GM21360 (cell line): ENCODE data around the gene LRRC71.
"Not testable (repeated sequence)": the region's sequence is repeated elsewhere in the genome, so short reads cannot be mapped to it uniquely, and the experiment has no call there.

Experiments used
- ATAC-seq: cut with Tn5 transposase; IDR thresholded peaks from one replicate; pipeline ENCODE4 v1.9.1; 2021; ENCODE audit warnings: mild to moderate bottlenecking, moderate library complexity; ENCODE audit not compliant: unreplicated experiment

The LRRC71 gene

GRCh38 chr1:156926695-156927094, 6.3 kb downstream of the LRRC71 start:
- ATAC-seq, result not testable (repeated sequence)

- ATAC-seq, result no peak
Measured at GRCh38 chr1:156927215-156928042, 7.0 kb downstream of the LRRC71 start.

GRCh38 chr1:156928043-156928602, 7.7 kb downstream of the LRRC71 start:
- no peak for ATAC-seq

- no peak for ATAC-seq
Measured at GRCh38 chr1:156929596-156930238, 9.3 kb downstream of the LRRC71 start.

GRCh38 chr1:156930483-156930882, 10.1 kb downstream of the LRRC71 start:
- ATAC-seq, result no peak

GRCh38 chr1:156931211-156931952, 10.9 kb downstream of the LRRC71 start:
- no peak for ATAC-seq

GRCh38 chr1:156931974-156932710, 11.7 kb downstream of the LRRC71 start:
- ATAC-seq, result no peak

GRCh38 chr1:156933136-156933535, 12.7 kb downstream of the LRRC71 start:
- no peak for ATAC-seq

- no peak for ATAC-seq
Measured at GRCh38 chr1:156935505-156936128, 15.2 kb downstream of the LRRC71 start.

GRCh38 chr1:156936191-156936590, 15.8 kb downstream of the LRRC71 start:
- no peak for ATAC-seq

GRCh38 chr1:156936721-156937220, 16.3 kb downstream of the LRRC71 start:
- ATAC-seq, result no peak

GRCh38 chr1:156937883-156938282, 17.5 kb downstream of the LRRC71 start:
- no peak for ATAC-seq

- ATAC-seq, result no peak
Measured at GRCh38 chr1:156938813-156939212, 18.4 kb downstream of the LRRC71 start.

GRCh38 chr1:156939786-156940334, 19.4 kb downstream of the LRRC71 start:
- no peak for ATAC-seq

- no peak for ATAC-seq
Measured at GRCh38 chr1:156941675-156942074, 21.2 kb downstream of the LRRC71 start.

GRCh38 chr1:156942176-156942575, 21.7 kb downstream of the LRRC71 start:
- no peak for ATAC-seq

- no peak for ATAC-seq
Measured at GRCh38 chr1:156942576-156942975, 22.1 kb downstream of the LRRC71 start.

- ATAC-seq, result no peak
Measured at GRCh38 chr1:156943756-156944155, 23.3 kb downstream of the LRRC71 start.

GRCh38 chr1:156944268-156944667, 23.8 kb downstream of the LRRC71 start:
- no peak for ATAC-seq

- ATAC-seq, result no peak
Measured at GRCh38 chr1:156944848-156945247, 24.4 kb downstream of the LRRC71 start.
